ENCODE results near the gene STIP1. TPM values are rescaled to one million over a fixed set of nuclear protein-coding genes. Genes with fewer than 3 reads are reported as not detected.

Gene STIP1
- total RNA-seq, 1 experiment from 2014 or later, result 557 TPM

GRCh38 chr11:64192434-64192833, 6.5 kb downstream of the STIP1 start:
- no peak overlapping the region for H3K4me3 ChIP-seq (ENCODE audit: low read length)
- no peaks in the 10 kb centered on the region for H3F3A ChIP-seq (ENCODE audit: low read length, unreplicated experiment)
- H3K27ac ChIP-seq (ENCODE audit: low read length), result no peak overlapping the region
- no peak overlapping the region for H2AFZ ChIP-seq (ENCODE audit: low read length)
- intact Hi-C loops (cut with micrococcal nuclease), result no loop called here
- no peaks in the 10 kb centered on the region for H3K27me3 ChIP-seq (ENCODE audit: low read length)
- TF ChIP-seq EZH2 (IDR thresholded peaks at IDR 0.05; ENCODE audit: low read length, unreplicated experiment), result no peak
- TF ChIP-seq EZH2phosphoT487 (IDR thresholded peaks at IDR 0.05; ENCODE audit: borderline replicate concordance, low read length), result no peak
- TF ChIP-seq CTCF (conservative IDR thresholded peaks at IDR 0.05; ENCODE audit: low read depth, low read length), result no peak
- POLR2A ChIA-PET (ENCODE audit: unreplicated experiment), result no interaction called here
- H3K4me2 ChIP-seq (ENCODE audit: low read length), result no peak overlapping the region
- H4K20me1 ChIP-seq (ENCODE audit: low read length), result peaks cover 44% of the 10 kb centered on the region
- H3K4me1 ChIP-seq (ENCODE audit: insufficient read depth, low read length), result peaks cover 3% of the 10 kb centered on the region; the same call in 1 of the 2 replicates
- H3K9ac ChIP-seq (ENCODE audit: low read length), result no peak overlapping the region
- H3K9me3 ChIP-seq (ENCODE audit: low read length), result no peaks in the 10 kb centered on the region
- ATAC-seq (no peak), DNase-seq (no peak)
- BruUV-seq (replicated peaks), result no TSS peak
- H3K79me2 ChIP-seq (ENCODE audit: low read length), result peaks cover 9% of the 10 kb centered on the region; the same call in 1 of the 2 replicates
- CTCF ChIA-PET, result interaction anchor here (1.1 kb wide), 1 partner anchor 12 kb away, joined by 3 read pairs; no protein-coding TSS in a partner anchor
- H3K9me2 ChIP-seq (replicated peaks; ENCODE audit: low read length), result no peaks in the 10 kb centered on the region
- H3K36me3 ChIP-seq (ENCODE audit: low read depth, low read length), result peaks cover 70% of the 10 kb centered on the region

GRCh38 chr11:64196626-64197025, 10.7 kb downstream of the STIP1 start:
- Histone ChIP-seq H3K36me3 (ENCODE audit: low read depth, low read length) (peaks cover 82% of the 10 kb centered on the region), H3K27me3 (ENCODE audit: low read length) (no peaks in the 10 kb centered on the region), H3K4me2 (ENCODE audit: low read length) (no peak overlapping the region), H3K27ac (ENCODE audit: low read length) (no peak overlapping the region), H3K79me2 (ENCODE audit: low read length) (peaks cover 18% of the 10 kb centered on the region; the same call in 1 of the 2 replicates), H3K4me3 (ENCODE audit: low read length) (no peak overlapping the region), H3K4me1 (ENCODE audit: insufficient read depth, low read length) (no peaks in the 10 kb centered on the region), H2AFZ (ENCODE audit: low read length) (no peak overlapping the region), H3K9me3 (ENCODE audit: low read length) (no peaks in the 10 kb centered on the region), H3F3A (ENCODE audit: low read length, unreplicated experiment) (no peaks in the 10 kb centered on the region), H3K9me2 (replicated peaks; ENCODE audit: low read length) (no peaks in the 10 kb centered on the region), H3K9ac (ENCODE audit: low read length) (no peak overlapping the region), H4K20me1 (ENCODE audit: low read length) (peaks cover 23% of the 10 kb centered on the region)
- intact Hi-C loops (cut with micrococcal nuclease), result no loop called here
- no TSS peak for BruUV-seq (replicated peaks)
- ChIA-PET POLR2A (ENCODE audit: unreplicated experiment) (no interaction called here), CTCF (no interaction called here)
- no peak for ATAC-seq
- TF ChIP-seq EZH2phosphoT487 (IDR thresholded peaks at IDR 0.05; ENCODE audit: borderline replicate concordance, low read length) (no peak), EZH2 (IDR thresholded peaks at IDR 0.05; ENCODE audit: low read length, unreplicated experiment) (no peak), CTCF (conservative IDR thresholded peaks at IDR 0.05; ENCODE audit: low read depth, low read length) (no peak)
- no peak for DNase-seq

- intact Hi-C loops (cut with micrococcal nuclease), result no loop called here
- no peak for ATAC-seq
- BruUV-seq (replicated peaks), result no TSS peak
- Histone ChIP-seq H3K4me3 (ENCODE audit: low read length) (no peak overlapping the region), H3K9ac (ENCODE audit: low read length) (no peak overlapping the region), H3K9me3 (ENCODE audit: low read length) (no peaks in the 10 kb centered on the region), H3K4me2 (ENCODE audit: low read length) (no peak overlapping the region), H3K4me1 (ENCODE audit: insufficient read depth, low read length) (no peaks in the 10 kb centered on the region), H4K20me1 (ENCODE audit: low read length) (peaks cover 6% of the 10 kb centered on the region; the same call in 1 of the 2 replicates), H3K79me2 (ENCODE audit: low read length) (peaks cover 18% of the 10 kb centered on the region; the same call in 1 of the 2 replicates), H2AFZ (ENCODE audit: low read length) (no peak overlapping the region), H3K36me3 (ENCODE audit: low read depth, low read length) (peaks cover 87% of the 10 kb centered on the region), H3F3A (ENCODE audit: low read length, unreplicated experiment) (peaks cover 4% of the 10 kb centered on the region), H3K27ac (ENCODE audit: low read length) (no peak overlapping the region), H3K27me3 (ENCODE audit: low read length) (no peaks in the 10 kb centered on the region), H3K9me2 (replicated peaks; ENCODE audit: low read length) (no peaks in the 10 kb centered on the region)
- DNase-seq, result no peak
- POLR2A ChIA-PET (ENCODE audit: unreplicated experiment), result no interaction called here
- TF ChIP-seq EZH2 (IDR thresholded peaks at IDR 0.05; ENCODE audit: low read length, unreplicated experiment) (no peak), EZH2phosphoT487 (IDR thresholded peaks at IDR 0.05; ENCODE audit: borderline replicate concordance, low read length) (no peak), CTCF (conservative IDR thresholded peaks at IDR 0.05; ENCODE audit: low read depth, low read length) (no peak)
- CTCF ChIA-PET, result no interaction called here
These were observed 12.5 kb downstream of the STIP1 start for GRCh38 chr11:64198511-64198910.
